A673 (cell line): ENCODE results near the gene ISL2. TPM values are rescaled to one million over a fixed set of nuclear protein-coding genes. Genes with fewer than 3 reads are reported as not detected.

ENCODE experiments used
- BruUV-seq: library from RNA; stranded (reverse); fragments of 400-500 nt; replicated peaks from 2 replicates; lab custom pipeline; 2021; lab: Mats Ljungman, UMichigan
- CTCF ChIA-PET: fragments of 300-600 bp; sonication (Branson Sonifier 250); formaldehyde crosslinking; loops from one replicate; lab custom pipeline; 2022; ENCODE audit warnings: antibody characterized with exemption; lab: Charles Lee
- POLR2A ChIA-PET: fragments of 300-600 bp; sonication (Branson Sonifier 250); formaldehyde crosslinking; loops from one replicate; lab custom pipeline; 2022; ENCODE audit warnings: antibody characterized with exemption; ENCODE audit not compliant: low non-redundant PET; lab: Charles Lee
- DNase-seq: peaks from one replicate; pipeline ENCODE4 v3.0.0-alpha.2; 2015; ENCODE audit warnings: low spot score
- H3K27ac ChIP-seq: fragments of 200-600 bp; sonication (generic); 2 replicates; pipeline ENCODE4 v1.5.1; 2016; ENCODE audit warnings: mixed run types, low read depth, mild to moderate bottlenecking, mixed read lengths, antibody characterized with exemption, low read length; ENCODE audit not compliant: poor library complexity, severe bottlenecking
- H3K27me3 ChIP-seq: fragments of 200-600 bp; sonication (generic); replicated peaks from 2 replicates; pipeline ENCODE4 v1.6.1; 2017; ENCODE audit warnings: mixed run types, low read depth, mild to moderate bottlenecking, mixed read lengths, antibody characterized with exemption, low read length; ENCODE audit not compliant: insufficient read depth, poor library complexity
- H3K36me3 ChIP-seq: fragments of 200-600 bp; sonication (generic); 2 replicates; pipeline ENCODE4 v1.6.1; 2016; ENCODE audit warnings: mixed run types, mild to moderate bottlenecking, mixed read lengths, antibody characterized with exemption, low read length; ENCODE audit not compliant: insufficient read depth, poor library complexity, severe bottlenecking
- H3K4me1 ChIP-seq: fragments of 200-600 bp; sonication (generic); 2 replicates; pipeline ENCODE4 v1.6.1; 2017; ENCODE audit warnings: mixed run types, mild to moderate bottlenecking, mixed read lengths, antibody characterized with exemption, low read length; ENCODE audit not compliant: insufficient read depth, poor library complexity, severe bottlenecking
- H3K4me3 ChIP-seq: fragments of 200-600 bp; sonication (generic); 2 replicates; pipeline ENCODE4 v1.5.1; 2016; ENCODE audit warnings: low read depth, mixed run types, mild to moderate bottlenecking, mixed read lengths, low read length; ENCODE audit not compliant: poor library complexity, severe bottlenecking
- H3K9me3 ChIP-seq: fragments of 200-600 bp; sonication (generic); 2 replicates; pipeline ENCODE4 v1.6.1; 2016; ENCODE audit warnings: mixed run types, low read depth, mild to moderate bottlenecking, mixed read lengths, antibody characterized with exemption, low read length; ENCODE audit not compliant: poor library complexity, severe bottlenecking
- CTCF ChIP-seq: fragments of 300-800, 200-600 bp; sonication (generic); conservative IDR thresholded peaks from 2 replicates; pipeline ENCODE4 v1.5.1; 2017; ENCODE audit warnings: low read depth, mild to moderate bottlenecking, antibody characterized with exemption, low read length, moderate library complexity, mixed read lengths
- EZH2 ChIP-seq: fragments of 200-600 bp; sonication (generic); IDR thresholded peaks from 2 replicates; pipeline ENCODE4 v1.6.1; 2017; ENCODE audit warnings: borderline replicate concordance, low read depth, mild to moderate bottlenecking, mixed read lengths, antibody characterized with exemption, low read length; ENCODE audit not compliant: poor library complexity, severe bottlenecking
- intact Hi-C: fragments of 100-400 bp; cut with micrococcal nuclease; formaldehyde crosslinking; loops from one replicate; pipeline ENCODE4 v1.10.0; 2022; ENCODE audit not compliant: unreplicated experiment
- total RNA-seq: library from RNA; stranded (reverse); gene quantifications from 2 replicates; pipeline ENCODE4 v1.2.3, GENCODE V29; 2021

The ISL2 gene
- total RNA-seq, 1 experiment from 2014 or later: 3.8 TPM

GRCh38 chr15:76349301-76350070 lies 12.9 kb downstream of the ISL2 start:
- H3K4me3 ChIP-seq: no peak overlapping the region
- no peak for DNase-seq
- TF ChIP-seq CTCF: no peak
- no peak for TF ChIP-seq EZH2
- no peak overlapping the region for H3K27ac ChIP-seq
- H3K9me3 ChIP-seq: no peaks in the 10 kb centered on the region
- ChIA-PET POLR2A (no interaction called here), CTCF (no interaction called here)
- no peaks in the 10 kb centered on the region for H3K36me3 ChIP-seq
- no TSS peak for BruUV-seq
- intact Hi-C loops: no loop called here
- peaks cover 22% of the 10 kb centered on the region for H3K4me1 ChIP-seq
- H3K27me3 ChIP-seq: peaks cover 42% of the 10 kb centered on the region

GRCh38 chr15:76353023-76353577 lies 16.5 kb downstream of the ISL2 start:
- TF ChIP-seq EZH2 (no peak), CTCF (no peak)
- Histone ChIP-seq H3K27me3 (peaks cover 6% of the 10 kb centered on the region), H3K27ac (no peak overlapping the region), H3K9me3 (no peaks in the 10 kb centered on the region), H3K4me3 (no peak overlapping the region), H3K36me3 (no peaks in the 10 kb centered on the region), H3K4me1 (no peaks in the 10 kb centered on the region)
- no peak for DNase-seq
- ChIA-PET CTCF (no interaction called here), POLR2A (no interaction called here)
- BruUV-seq: no TSS peak
- intact Hi-C loops: no loop called here

- intact Hi-C loops: no loop called here
- Histone ChIP-seq H3K4me1 (no peaks in the 10 kb centered on the region), H3K4me3 (no peak overlapping the region), H3K27ac (no peak overlapping the region), H3K9me3 (no peaks in the 10 kb centered on the region), H3K27me3 (no peaks in the 10 kb centered on the region), H3K36me3 (no peaks in the 10 kb centered on the region)
- BruUV-seq: no TSS peak
- TF ChIP-seq CTCF (no peak), EZH2 (no peak)
- POLR2A ChIA-PET: no interaction called here
- DNase-seq: no peak
- CTCF ChIA-PET: no interaction called here
Measured at GRCh38 chr15:76353903-76354302, 17.3 kb downstream of the ISL2 start.
